Thyroid gland (tissue), 4 donors: ENCODE measurements around the gene DAPK1. TPM values are rescaled to one million over a fixed set of nuclear protein-coding genes. Genes with fewer than 3 reads are reported as not detected.
"Not testable (repeated sequence)": the region's sequence is repeated elsewhere in the genome, so short reads cannot be mapped to it uniquely, and the experiment has no call there.

Experiments used
- DNase-seq, 2 donors: peaks; one replicate each; pipeline ENCODE4 v3.0.0-alpha.2; 2019
- H3K27ac ChIP-seq, 3 donors: fragments of 200-600 bp; sonication (generic); 1 replicate in 2 of 3; 2 replicates in 1 of 3; pipeline ENCODE4 v1.5.1; 2016 to 2019; ENCODE audit warnings: mild to moderate bottlenecking in 1 of 3, moderate library complexity in 1 of 3
- H3K27me3 ChIP-seq: fragments of 200-600 bp; sonication (generic); one replicate; pipeline ENCODE4 v1.5.1; 2019
- H3K36me3 ChIP-seq, 2 donors: fragments of 200-600 bp; sonication (generic); one replicate each; pipeline ENCODE4 v1.5.1; 2016 to 2019
- H3K4me1 ChIP-seq, 2 donors: fragments of 200-600 bp; sonication (generic); one replicate each; pipeline ENCODE4 v1.5.1; 2017 to 2019
- H3K4me3 ChIP-seq, 3 donors: fragments of 200-600 bp; sonication (generic); replicated peaks in 1 of 3; 1 replicate in 2 of 3; 2 replicates in 1 of 3; pipeline ENCODE4 v1.5.1; 2016; ENCODE audit warnings: mild to moderate bottlenecking in 1 of 3
- H3K9me3 ChIP-seq: fragments of 200-600 bp; sonication (generic); one replicate; pipeline ENCODE4 v1.5.1; 2017
- POLR2A ChIP-seq, 2 donors: fragments of 450-650 bp; IDR thresholded peaks; one replicate each; pipeline ENCODE4 v1.6.1; 2017; ENCODE audit warnings: antibody characterized with exemption in 2 of 2, mild to moderate bottlenecking in 2 of 2, moderate library complexity in 1 of 2
- WGBS, 2 donors: methylation state at CpG; one replicate each; pipeline ENCODE4 v1.1.5; 2017; 5-methylcytosine and 5-hydroxymethylcytosine counted together
- intact Hi-C: fragments of 100-400 bp; cut with DNase I; formaldehyde crosslinking; loops from one replicate; pipeline ENCODE4 v1.15.1; 2023
- total RNA-seq, 4 donors: library from RNA; depleted of rRNA; stranded (reverse); fragments of >200 nt; gene quantifications; one replicate each; pipeline ENCODE4 v1.2.3, GENCODE V29; 2016
- TF ChIP-seq, protein P1 (sequence below), 6 experiments: fragments of 200-600 bp in 3 of 6; fragments of 450-650 bp in 3 of 6; sonication (generic) in 3 of 6; IDR thresholded peaks; one replicate each; pipeline ENCODE4 v1.5.1; 2016 to 2019; ENCODE audit warnings: antibody characterized with exemption in 6 of 6, mild to moderate bottlenecking in 2 of 6, inconsistent platforms in 1 of 6, moderate library complexity in 1 of 6

The DAPK1 gene
- total RNA-seq, 4 donors from 2014 or later: 32.0 to 76.2 (median 38.2) TPM

GRCh38 chr9:87498046-87498810 is 561 bp downstream of the DAPK1 start:
- no peaks in the 10 kb centered on the region for H3K27me3 ChIP-seq
- H3K4me1 ChIP-seq: peaks cover 11 to 12% of the 10 kb centered on the region in 2 donors
- peak overlapping the region; percentile 31 to 74 (median 63) for H3K4me3 ChIP-seq
- peak in 1 of 2 donors; percentile 40 for TF ChIP-seq POLR2A (IDR thresholded peaks at IDR 0.05)
- TF ChIP-seq, protein P1, sequence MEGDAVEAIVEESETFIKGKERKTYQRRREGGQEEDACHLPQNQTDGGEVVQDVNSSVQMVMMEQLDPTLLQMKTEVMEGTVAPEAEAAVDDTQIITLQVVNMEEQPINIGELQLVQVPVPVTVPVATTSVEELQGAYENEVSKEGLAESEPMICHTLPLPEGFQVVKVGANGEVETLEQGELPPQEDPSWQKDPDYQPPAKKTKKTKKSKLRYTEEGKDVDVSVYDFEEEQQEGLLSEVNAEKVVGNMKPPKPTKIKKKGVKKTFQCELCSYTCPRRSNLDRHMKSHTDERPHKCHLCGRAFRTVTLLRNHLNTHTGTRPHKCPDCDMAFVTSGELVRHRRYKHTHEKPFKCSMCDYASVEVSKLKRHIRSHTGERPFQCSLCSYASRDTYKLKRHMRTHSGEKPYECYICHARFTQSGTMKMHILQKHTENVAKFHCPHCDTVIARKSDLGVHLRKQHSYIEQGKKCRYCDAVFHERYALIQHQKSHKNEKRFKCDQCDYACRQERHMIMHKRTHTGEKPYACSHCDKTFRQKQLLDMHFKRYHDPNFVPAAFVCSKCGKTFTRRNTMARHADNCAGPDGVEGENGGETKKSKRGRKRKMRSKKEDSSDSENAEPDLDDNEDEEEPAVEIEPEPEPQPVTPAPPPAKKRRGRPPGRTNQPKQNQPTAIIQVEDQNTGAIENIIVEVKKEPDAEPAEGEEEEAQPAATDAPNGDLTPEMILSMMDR (IDR thresholded peaks at IDR 0.05): peak in 3 of 6 experiments; percentile 28 to 41 (median 32)
- peak; percentile 73 to 75 for DNase-seq
- peak overlapping the region; percentile 77 to 83 (median 79) for H3K27ac ChIP-seq
- H3K36me3 ChIP-seq: no peaks in the 10 kb centered on the region
- H3K9me3 ChIP-seq: no peaks in the 10 kb centered on the region
- intact Hi-C loops: no loop called here
- WGBS, 2 donors: 0 to 2% methylated on average over 14 to 50 of the region's 80 CpGs

GRCh38 chr9:87498811-87499360 is 1.2 kb downstream of the DAPK1 start:
- peaks cover 15 to 18% of the 10 kb centered on the region in 2 donors for H3K4me1 ChIP-seq

GRCh38 chr9:87499424-87500017 is 1.9 kb downstream of the DAPK1 start:
- Histone ChIP-seq H3K4me3 (peak overlapping the region in 1 of 3 donors; percentile 63), H3K36me3 (no peaks in the 10 kb centered on the region), H3K9me3 (no peaks in the 10 kb centered on the region), H3K4me1 (peaks cover 20 to 25% of the 10 kb centered on the region in 2 donors), H3K27ac (peak overlapping the region; percentile 77 to 83 (median 79)), H3K27me3 (no peaks in the 10 kb centered on the region)
- no peak for DNase-seq
- WGBS, 2 donors: 44 to 49% methylated on average over 2 of the region's 2 CpGs
- intact Hi-C loops: no loop called here
- TF ChIP-seq POLR2A (IDR thresholded peaks at IDR 0.05): no peak
- TF ChIP-seq, protein P1 (IDR thresholded peaks at IDR 0.05): no peak

More at GRCh38 chr9:87498811-87499360, 1.2 kb downstream of the DAPK1 start:
- intact Hi-C loops: no loop called here
- Histone ChIP-seq H3K9me3 (no peaks in the 10 kb centered on the region), H3K27ac (peak overlapping the region; percentile 77 to 83 (median 79)), H3K36me3 (no peaks in the 10 kb centered on the region), H3K4me3 (peak overlapping the region; percentile 31 to 74 (median 63)), H3K27me3 (no peaks in the 10 kb centered on the region)
- DNase-seq: peak; percentile 39 to 42
- 19 to 23% methylated on average over 26 of the region's 26 CpGs for WGBS, 2 donors
- TF ChIP-seq, protein P1 (IDR thresholded peaks at IDR 0.05): no peak
- no peak for TF ChIP-seq POLR2A (IDR thresholded peaks at IDR 0.05)

- H3K27me3 ChIP-seq: no peaks in the 10 kb centered on the region
- no peak overlapping the region for H3K4me3 ChIP-seq
- intact Hi-C loops: no loop called here
These were observed 3.0 kb downstream of the DAPK1 start for GRCh38 chr9:87500491-87501270.

DNA sequence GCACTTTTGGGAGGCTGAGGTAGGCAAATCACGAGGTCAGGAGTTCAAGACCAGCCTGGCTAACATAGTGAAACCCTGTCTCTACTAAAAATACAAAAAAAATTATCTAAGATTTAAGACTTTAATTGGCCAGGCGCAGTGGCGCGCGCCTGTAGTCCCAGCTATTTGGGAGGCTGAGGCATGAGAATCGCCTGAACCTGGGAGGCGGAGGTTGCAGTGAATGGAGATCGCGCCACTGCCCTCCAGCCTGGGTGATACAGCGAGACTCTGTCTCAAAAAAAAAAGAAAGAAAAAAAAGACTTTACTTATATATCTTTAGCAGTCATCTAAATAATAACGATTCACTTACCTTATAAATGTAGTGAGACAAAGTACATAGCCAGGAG is 3.6 kb downstream of the DAPK1 start:
- H3K4me3 ChIP-seq, H3K36me3 ChIP-seq, intact Hi-C loops, DNase-seq, H3K9me3 ChIP-seq, H3K27me3 ChIP-seq, H3K27ac ChIP-seq: not testable (repeated sequence)
- 95% methylated on average over 11 of the region's 11 CpGs for WGBS, 2 donors
- peaks cover 27 to 29% of the 10 kb centered on the region in 2 donors for H3K4me1 ChIP-seq

More at GRCh38 chr9:87500491-87501270, 3.0 kb downstream of the DAPK1 start:
- no peaks in the 10 kb centered on the region for H3K36me3 ChIP-seq
- no peak overlapping the region for H3K27ac ChIP-seq
- peaks cover 27 to 29% of the 10 kb centered on the region in 2 donors for H3K4me1 ChIP-seq
- H3K9me3 ChIP-seq: no peaks in the 10 kb centered on the region
- WGBS, 2 donors: 75 to 84% methylated on average over 7 of the region's 7 CpGs
- no peak for TF ChIP-seq POLR2A (IDR thresholded peaks at IDR 0.05)
- TF ChIP-seq, protein P1 (IDR thresholded peaks at IDR 0.05): peak in 1 of 6 experiments; percentile 18
- DNase-seq: no peak
